ENCODE results near the gene RPS3.

Gene RPS3

DNA sequence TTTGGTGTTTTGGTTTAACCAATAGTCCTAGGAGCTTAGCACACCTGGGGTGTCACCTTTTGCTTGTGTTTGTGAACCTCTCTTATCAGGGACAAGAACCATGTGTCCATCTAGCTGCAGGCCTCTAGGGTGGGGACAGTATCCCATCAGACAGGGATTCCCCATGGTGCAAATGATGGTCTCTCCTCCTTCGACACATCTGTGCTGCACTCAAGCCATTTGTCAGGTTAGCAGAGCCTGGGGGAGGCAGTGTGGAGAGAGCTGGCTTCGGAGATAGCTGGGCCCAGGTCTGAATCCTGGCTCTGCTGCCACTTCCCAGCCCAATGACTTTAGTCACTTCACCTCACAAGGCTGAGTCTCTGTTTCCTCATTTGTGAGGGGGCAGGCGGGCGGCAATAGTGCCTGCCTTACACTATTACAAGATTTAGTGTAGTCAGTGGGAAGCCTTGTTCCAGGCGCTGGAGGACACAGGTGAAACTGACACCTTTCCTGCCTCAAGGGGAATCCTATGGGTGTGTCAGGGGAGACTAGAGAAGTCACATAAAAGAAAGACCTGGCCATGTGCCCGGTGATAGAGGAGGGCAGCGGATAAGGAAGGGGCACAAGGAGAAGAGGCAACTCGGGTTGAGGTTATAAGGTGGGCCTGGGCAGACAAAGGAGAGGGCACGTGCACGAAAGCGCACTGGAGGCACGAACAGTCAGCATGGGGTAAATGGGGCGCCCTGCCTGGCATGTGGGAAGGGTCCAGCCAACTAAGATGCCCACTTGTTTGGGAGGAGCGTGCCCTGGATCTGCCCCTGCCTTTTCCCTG lies 21.1 kb downstream of the RPS3 start:
- DNase-seq (ENCODE audit: low spot score), result no peak

DNA sequence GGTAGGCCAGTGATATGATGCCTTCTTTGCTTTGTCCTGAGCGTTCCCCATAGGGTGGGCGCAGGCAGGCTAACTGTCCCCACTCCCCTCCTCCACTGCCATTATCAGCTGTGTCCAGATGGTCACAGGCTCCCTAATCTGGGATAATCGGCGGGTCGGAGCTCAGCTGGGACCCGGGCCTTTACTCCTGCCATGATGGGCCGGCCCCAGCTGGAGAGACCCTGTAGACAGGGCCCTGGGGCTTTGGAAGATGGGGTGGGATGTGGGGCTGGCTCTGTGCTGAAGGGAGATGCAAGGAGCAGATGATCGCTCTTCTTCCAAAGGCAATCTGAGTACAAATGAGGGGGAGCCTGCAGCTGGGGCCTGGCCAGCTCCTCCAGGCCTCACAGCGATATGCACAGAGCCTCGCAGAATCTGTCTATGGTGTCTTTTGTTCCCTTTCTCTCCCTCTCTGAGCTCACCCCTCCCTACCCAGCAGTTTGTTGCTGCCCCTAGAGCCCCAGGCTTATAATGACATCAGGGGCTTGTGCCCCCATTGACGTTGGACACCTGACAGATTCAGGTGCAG lies 21.8 kb downstream of the RPS3 start:
- no peak for DNase-seq (ENCODE audit: low spot score)

DNA sequence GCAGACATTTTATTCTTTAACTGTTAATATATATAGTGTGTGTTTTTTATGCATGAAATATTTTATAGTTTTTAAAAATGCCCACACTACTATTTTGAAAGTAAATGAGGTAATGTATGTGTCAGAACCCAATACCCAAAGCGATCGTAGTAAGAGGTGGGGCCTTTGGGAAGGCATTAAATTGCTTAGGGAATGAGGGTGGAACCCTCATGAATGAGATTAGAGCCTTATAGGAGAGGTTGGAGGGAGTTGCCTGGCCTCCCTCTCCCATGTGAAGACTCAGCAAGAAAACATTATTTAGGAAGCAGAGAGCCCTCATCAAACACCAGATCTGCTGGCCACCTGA lies 22.6 kb downstream of the RPS3 start:
- DNase-seq (ENCODE audit: low spot score), result no peak

DNA sequence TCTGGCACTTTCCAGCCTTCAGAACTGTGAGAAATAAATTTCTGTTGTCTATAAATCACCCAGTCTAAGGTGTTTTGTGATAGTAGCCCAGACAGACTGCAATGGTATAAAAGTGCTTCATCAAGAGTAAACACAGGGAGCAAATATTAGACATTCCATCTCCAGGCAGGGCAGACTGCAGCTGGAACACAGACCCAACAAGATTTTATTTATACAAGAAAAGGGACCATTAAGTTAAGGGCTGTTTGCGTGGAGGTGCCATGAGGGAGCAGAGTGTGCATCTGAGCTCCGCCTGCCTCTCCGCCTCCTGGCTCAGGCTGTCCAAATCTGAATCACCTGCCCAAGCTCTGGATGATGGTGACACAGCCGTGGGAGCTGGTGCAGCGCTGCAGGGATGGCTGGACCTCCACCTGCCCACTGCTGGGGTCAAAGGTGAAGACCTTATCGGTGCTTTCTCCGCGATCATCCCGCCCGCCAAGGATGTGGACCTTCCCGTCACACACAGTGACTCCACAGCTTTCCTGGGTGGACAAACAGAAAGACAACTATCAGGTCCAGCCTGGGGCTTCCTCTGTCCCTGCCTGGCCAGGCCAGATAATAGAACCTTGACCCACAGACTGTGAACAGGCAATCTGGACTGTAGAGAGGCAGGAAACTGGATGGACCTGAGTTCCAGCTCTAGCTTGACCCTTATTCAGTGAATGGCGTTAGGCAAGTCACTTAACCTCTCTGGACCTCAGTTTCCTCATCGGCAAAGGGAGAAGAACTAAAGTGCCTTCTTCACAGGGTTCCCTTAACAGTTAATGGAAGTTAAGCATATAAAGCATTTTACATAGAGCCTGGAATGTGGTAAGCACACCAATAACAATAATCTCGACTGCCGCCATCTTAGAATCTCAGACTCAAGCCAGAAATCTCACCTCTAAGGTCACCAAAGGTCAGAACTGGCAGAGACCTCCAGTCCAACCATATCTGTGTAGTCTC lies 23.2 kb downstream of the RPS3 start:
- DNase-seq (ENCODE audit: low spot score), result no peak

DNA sequence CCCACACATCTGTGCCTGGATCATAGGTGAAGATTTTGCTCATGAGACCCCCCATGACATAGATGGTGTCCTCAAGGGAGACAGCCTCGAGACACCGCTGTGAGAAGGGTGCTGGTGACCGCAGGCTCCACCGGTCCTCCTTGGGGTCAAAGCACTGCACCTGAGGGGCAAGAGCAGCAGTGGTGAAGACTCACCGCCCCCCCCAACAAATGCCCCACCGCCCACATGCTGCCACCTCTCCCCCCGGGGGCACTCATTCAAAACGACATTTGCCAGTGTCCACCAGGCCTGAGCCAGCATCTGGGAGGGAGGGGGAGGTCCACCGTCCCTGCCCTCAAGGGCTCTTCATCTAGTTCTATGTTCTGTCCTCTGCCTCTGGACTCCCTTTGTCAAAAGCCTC lies 24.4 kb downstream of the RPS3 start:
- DNase-seq (ENCODE audit: low spot score), result no peak

DNA sequence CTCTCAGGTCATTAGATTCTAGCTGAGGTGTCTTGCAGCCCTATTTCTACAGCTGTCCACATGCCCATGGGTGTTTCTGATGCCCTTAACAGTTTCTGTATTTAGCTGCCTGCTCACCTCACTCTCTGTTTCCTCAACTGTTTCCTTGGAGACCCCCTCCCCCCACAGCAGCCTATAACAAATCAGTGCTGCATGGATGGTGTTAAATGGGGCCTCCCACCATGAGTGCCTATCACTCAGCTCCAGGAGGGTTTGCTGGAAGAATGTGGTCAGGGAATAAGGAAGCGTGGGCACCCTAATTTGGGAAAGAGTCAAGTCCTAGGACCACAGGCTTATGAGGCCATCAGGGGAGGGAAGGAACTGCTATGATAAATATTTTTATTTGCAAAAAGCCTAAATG lies 25.1 kb downstream of the RPS3 start:
- DNase-seq (ENCODE audit: low spot score), result no peak

DNA sequence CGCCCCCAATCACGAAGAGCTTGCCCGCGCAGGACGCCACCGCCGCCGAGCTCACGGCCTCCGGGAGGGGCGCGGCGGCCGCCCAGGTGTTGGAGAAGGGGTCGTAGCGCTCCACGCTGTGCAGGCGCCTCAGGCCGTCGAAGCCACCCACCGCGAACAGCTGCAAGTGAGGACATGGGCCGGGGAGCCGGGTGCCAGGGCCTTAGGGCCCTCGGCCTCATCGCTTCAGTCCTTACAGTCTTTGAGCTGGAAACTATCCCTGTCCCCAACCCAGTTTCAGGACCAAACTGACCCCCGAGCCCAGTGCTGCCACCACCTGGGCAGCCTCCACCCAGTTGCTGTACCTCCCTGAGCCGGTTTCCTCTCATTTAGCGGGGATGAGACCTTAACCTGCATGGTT lies 26.1 kb downstream of the RPS3 start:
- DNase-seq (ENCODE audit: low spot score), result no peak

DNA sequence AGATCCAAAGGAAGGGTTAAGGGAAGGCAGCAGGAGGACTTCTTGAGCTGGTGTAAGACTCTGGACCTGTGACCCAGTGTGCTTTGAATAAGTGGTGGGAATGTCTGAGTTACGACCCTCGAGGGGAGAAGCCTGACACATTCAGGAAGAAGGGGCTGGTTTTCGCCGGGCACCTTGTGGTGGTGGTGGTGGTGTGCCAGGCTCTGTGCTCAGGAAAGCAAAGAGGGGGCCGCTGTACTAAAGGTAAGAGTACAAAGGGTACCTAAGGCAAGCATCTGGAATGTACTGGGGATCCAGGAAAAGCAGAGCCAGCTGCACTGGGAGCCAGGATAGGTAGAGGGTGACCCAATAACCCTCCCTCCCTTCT lies 27.4 kb downstream of the RPS3 start:
- DNase-seq (ENCODE audit: low spot score), result no peak

DNA sequence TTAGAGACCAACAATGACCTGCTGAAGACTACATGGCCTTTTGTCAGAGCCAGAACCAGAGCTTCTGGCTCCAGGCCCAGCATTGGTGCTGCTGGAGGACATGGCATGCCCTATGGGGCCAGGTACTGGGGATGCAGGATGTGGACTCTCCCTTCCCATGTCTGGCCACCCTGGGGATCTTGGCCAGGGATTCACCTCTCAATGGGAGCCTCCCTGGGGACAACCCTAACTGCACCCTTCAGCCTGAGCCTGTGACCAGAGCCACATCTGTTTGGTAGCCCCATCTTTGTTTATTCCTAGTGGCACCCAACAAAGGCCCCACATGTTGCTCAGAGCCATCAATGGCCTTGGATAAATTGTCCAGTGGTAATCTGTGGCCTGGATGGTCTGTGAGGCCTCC lies 27.9 kb downstream of the RPS3 start:
- no peak for DNase-seq (ENCODE audit: low spot score)

DNA sequence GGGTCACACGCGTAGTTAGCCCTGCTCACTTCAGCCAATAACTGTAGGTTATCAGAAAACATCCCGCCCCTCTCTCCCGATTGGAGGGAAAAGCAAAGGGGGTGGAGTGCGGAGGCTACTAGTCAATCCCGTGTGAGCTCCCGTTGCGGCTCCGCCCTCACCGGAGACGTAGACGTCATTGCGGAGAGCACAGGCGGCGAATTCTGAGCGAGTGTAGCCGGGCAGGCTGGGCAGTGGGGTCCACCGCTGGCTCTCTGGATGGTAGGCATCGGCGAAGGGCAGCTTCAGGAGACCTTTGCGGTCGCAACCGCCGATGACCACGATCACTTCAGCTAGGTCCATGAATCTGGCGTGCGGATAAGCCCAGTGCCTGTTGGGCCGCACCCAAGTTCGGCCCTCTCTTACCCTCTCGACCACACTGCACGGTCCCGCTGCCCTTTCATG lies 29.0 kb downstream of the RPS3 start:
- DNase-seq (ENCODE audit: low spot score), result peak; percentile 90

DNA sequence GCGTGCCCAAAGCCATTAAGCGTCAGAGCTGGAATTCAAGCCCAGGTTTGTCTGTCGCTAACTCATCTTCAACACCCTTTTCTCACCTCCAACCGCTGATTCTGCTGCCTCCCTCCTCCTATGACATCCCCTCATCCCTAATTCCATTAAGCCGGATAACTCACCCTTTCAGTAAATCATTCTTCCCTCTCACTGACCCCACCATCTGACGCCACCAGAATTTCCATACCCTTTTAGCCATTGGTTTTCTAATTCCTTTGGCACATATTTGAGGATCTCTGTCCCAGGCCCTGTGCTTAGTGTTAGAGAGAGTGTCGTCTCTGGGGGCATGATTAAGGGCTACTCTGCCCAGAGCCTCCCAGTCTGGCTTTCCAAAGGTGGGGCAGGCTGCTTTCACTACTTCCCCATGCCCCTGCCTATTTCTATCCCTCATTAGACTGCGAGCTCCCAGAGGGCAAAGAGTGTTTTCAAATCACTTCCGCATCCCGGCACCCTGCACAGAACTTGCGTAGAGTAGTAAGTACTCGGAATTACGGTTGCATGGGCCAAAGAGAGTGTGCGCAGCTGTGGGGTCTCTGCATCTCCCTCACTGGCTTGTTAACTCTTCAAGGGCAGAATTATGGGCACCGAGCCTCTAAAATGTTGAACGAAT lies 29.8 kb downstream of the RPS3 start:
- no peak for DNase-seq (ENCODE audit: low spot score)

DNA sequence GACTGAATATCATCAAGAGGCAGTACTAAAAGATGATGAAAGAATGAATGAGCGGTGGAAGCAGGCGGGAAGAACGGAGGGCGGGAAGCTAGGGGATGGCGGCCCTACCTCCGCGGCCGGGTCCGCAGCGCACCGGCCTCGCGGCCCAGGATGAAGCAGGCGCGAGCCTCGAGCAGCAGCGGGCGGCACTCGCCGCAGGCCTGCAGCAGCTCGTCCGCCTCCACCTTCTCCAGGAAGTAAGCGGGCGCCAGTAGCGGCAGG lies 30.3 kb downstream of the RPS3 start:
- no peak for DNase-seq (ENCODE audit: low spot score)

DNA sequence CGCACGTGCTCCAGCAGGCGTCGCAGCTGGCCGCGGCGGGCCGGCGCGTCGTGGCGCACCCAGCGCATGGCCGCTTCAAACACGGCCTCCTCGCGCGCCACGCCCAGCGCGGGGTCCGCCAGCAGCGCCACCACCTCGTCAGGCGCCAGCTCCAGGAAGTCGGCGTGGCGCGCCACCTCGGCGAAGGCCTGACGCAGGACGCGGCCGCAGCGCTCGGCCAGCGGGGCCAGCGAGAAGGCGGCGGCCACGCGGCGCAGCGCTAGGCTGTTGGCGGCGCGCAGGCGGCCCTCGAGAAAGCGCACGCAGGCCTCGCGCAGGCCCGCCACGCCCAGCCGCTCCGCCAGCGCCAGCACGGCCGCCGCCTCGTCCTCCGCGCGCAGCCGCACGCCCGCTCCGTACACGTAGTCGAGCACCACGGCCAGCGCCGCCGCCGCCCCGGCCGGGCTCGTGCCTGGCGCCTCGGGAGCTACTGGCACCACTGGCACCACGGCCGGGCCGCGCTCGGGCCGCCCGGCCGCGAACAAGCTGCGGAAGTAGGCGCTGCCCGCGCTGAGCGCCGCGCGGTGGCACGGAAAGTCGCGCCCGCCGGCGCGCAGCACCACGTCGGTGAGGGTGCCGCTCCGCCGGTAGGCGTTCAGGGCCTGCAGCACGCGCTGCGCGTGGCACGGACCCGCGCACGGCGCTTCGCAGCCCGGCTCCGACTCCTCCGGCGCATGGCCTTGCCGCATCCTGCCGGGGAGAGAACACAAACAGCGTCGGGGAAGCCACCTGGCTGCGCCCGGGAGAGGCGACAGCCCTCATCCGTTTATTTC lies 30.8 kb downstream of the RPS3 start:
- peak; percentile 53 for DNase-seq (ENCODE audit: low spot score)

DNA sequence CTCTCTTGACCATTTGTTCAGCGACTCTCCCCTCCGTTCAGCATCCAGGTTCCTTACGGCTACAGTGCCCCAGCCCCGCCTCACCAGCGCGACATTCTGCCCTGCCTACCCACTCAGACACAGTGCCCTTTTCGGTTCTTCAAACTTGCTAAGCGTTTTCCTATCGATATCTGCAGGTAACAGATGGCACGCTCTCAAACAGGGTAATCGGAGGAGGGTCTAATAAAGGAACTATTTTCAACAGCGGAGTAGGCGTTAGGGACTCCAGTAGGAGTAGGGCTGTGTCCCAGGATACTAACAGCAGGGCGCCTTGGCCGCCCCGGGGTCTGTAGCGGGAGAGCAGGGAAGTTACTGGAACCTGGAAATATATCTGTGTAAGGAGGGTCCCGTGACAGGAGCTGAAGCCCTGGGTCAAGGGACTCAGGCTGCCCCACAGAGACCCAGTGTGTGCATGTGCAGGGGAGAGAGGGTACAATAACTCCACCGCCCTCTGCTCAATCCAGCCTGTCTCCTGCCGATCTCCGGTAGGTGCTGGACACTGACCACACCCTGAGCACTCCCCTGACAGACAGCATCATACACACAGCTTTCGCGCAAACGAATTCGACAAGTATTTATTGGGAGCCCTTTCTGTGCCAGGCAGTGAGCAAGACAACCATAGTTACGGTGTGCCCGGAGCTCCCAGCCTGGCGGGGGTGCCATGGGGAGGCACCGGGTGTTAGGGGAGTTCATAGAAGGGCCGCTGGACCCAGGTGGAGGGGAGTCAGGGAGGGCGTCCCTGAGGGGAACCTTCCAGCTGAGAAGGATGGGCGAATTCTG lies 31.6 kb downstream of the RPS3 start:
- no peak for DNase-seq (ENCODE audit: low spot score)

DNA sequence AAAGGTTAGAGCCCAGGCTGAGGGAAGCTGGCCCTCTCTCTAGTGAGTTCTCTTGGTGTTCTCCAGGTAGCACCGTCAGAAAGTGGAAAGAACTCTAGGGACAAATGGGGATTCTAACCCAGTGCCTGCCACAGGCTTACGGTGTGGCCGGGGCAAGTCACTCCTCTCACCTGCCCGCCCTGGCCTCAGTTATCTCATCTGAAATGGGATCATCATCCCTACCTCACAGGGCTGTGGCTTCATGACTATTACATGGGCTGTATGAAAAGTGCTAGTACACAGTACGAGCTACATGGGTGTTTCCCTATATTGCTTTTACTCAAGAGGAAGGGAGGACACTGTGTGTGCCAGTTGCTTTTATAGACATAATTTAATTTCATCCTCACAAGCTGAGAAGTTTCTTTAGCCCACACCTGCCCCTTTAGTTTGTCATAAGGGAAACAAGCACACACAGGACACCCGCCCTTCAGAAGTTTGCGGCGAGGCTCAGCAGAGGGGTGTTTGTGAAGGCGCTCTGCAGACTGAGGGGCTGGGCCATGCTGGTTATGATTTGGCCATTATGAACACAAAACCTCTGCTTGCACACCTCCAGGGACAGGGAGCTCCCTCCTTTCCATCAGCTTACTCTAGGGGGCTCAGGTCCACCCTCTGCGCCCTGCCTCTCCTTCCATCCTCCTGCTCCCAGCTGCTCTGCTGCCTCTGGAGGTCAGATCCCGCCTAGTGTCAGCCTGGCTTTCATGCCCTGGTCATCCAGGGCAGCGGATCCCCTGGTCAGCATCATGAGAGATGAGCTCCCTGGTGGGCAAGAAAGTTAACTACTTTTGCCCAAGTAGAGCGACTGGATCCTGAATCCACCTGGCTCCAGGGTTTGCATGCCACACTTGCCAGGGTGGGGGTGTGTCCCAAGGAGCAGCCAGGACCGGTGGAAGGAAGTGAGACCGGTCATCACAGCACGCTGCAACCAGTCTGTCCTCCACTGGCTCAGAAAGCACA lies 32.5 kb downstream of the RPS3 start:
- DNase-seq (ENCODE audit: low spot score), result no peak

DNA sequence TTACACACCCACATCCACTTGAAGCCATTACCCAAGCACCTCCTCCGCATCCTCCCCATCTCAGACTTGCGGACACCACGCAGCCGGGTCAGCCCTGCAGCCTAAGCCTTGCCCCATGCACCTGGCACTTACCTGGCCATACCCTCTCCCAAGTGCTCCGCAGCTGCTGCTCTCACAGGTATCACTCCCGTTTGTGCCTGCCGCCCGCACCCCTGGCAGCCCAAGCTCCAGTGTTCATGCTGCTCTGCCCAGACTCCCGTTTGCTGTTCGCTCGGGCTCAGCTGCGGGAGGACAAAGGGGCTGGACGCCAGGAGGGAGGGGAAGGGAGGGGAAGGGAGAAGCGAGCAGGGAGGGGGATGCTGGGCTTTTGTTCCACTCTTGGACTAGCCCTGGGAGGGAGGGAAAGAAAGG lies 33.6 kb downstream of the RPS3 start, which contains the start of gene KLHL35:
Gene KLHL35 (minus strand): TSS at position 293 of the 411 bp plus-strand sequence. CDS start 2,574 bp downstream, outside the sequence.
- no peak for DNase-seq (ENCODE audit: low spot score)

DNA sequence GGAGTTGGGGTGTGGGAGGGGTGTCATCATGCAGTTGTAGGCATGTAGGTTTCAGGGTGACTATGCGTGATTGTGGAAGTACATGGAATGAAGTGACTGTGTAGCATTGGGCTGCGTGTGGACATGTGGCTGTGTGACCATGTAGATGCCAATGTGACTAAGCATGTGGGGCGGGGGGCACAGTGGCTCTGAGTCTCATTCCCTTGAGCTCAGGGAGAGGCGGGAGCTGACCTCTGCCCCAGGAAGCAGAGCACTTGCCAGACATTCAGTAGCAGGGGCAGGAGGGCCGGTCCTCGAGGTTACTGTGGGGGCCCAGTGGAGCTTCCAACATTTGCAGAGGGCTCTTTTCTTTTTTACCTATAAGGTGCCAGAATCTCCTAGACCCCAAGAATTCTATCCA lies 34.1 kb downstream of the RPS3 start:
- DNase-seq (ENCODE audit: low spot score), result no peak

DNA sequence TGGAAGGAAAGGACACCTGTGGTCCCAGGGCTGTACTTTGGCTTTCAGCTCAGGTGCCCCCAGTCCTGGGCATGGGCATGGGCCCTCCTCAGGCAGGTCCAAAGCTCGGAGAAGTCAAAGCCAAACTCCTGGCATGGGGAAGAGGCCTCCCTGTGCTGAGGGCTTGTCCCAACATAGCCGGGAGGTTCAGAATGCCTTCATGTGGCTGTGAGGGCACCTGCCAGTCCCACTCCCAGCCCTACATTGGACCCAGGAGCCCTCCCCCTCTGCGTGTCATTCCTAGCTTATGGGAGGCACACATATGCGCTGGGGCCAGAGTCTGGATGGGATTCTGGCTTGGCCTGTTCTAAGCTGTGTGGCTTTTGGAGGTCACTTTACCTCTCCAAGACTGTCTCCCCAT lies 34.7 kb downstream of the RPS3 start:
- no peak for DNase-seq (ENCODE audit: low spot score)

DNA sequence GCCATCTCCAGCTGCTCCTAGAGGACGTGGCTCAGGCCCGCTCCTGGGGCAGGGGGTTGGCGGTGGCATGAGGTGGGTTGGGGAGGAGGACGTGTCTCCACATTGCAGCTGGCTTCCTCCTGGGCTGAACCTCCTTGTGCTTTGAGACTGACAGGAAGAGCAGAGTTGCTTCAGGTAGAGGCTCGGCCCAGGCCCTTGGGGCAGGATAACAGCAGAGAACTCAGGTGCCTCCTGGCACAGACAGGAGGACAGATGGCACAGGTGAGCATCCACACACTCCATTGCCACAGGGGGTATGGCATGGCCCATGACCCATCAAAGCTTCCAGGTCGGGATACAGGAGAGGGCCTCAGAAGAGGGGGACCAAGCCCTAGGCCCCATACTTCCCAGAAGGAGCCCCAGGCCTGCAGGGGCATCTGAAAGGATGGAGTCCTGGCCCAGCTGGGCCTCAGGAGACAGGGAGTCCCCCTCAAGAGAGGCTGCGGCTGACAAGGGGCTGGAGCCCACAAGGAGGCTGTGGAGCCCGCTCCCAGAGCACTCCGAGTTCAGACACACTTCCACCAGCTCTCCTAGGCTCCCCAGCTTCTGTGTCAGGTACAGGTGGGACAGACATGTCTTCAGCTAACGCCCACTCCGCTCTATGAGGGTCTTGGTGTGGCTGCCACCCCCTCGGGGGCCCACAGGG lies 35.7 kb downstream of the RPS3 start:
- no peak for DNase-seq (ENCODE audit: low spot score)
